ENCODE data around the gene CFAP299. TPM values are rescaled to one million over a fixed set of nuclear protein-coding genes. Genes with fewer than 3 reads are reported as not detected.

The CFAP299 gene
- total and polyA plus RNA-seq, 2 of the 13 experiments (the other 11 are each of a cell fraction or from before 2014, with no cell fraction given), result not detected

- in situ Hi-C loops (cut with HindIII; ENCODE audit: extremely low pct_ligation_motif_present, low pct_unique_long_range_greater_than_20kb), result no loop called here
- ChIA-PET CTCF (ENCODE audit: low intra/inter-chr PET ratio, low total read pairs) (no interaction called here), POLR2A (no interaction called here)
- H3K27ac ChIP-seq (ENCODE audit: extremely low read length, insufficient read depth, low read length), result no peak overlapping the region
- DNase-seq (ENCODE audit: low spot score) (no peak), ATAC-seq (no peak), FAIRE-seq (no peak)
- TF ChIP-seq TAF1 (CRISPR knock-in tag; IDR thresholded peaks at IDR 0.05) (no peak), ZNF235 (CRISPR knock-in tag; IDR thresholded peaks at IDR 0.05; ENCODE audit: borderline replicate concordance) (no peak)
- TF ChIP-seq, protein P1, sequence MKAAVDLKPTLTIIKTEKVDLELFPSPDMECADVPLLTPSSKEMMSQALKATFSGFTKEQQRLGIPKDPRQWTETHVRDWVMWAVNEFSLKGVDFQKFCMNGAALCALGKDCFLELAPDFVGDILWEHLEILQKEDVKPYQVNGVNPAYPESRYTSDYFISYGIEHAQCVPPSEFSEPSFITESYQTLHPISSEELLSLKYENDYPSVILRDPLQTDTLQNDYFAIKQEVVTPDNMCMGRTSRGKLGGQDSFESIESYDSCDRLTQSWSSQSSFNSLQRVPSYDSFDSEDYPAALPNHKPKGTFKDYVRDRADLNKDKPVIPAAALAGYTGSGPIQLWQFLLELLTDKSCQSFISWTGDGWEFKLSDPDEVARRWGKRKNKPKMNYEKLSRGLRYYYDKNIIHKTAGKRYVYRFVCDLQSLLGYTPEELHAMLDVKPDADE (CRISPR knock-in tag; IDR thresholded peaks at IDR 0.05), result no peak
- H3K9me3 ChIP-seq (ENCODE audit: low read length), result no peaks in the 10 kb centered on the region
- no peaks in the 10 kb centered on the region for H4K20me1 ChIP-seq (ENCODE audit: insufficient read depth, low read length)
- H3K4me1 ChIP-seq (ENCODE audit: insufficient read depth, low read length), result no peaks in the 10 kb centered on the region
- H3K9ac ChIP-seq (ENCODE audit: insufficient read depth, low read depth, low read length), result no peak overlapping the region
- no peak overlapping the region for H3K4me3 ChIP-seq (replicated peaks in 1 of 3; ENCODE audit: insufficient read depth in 1 of 3, low read depth in 2 of 3, low read length in 3 of 3)
- intact Hi-C loops (cut with micrococcal nuclease; ENCODE audit: unreplicated experiment), result loop anchor here (10.0 kb wide), 1 partner anchor 382 kb away; no protein-coding TSS in a partner anchor
- no peaks in the 10 kb centered on the region for H3K79me2 ChIP-seq (ENCODE audit: insufficient read depth, low read length)
- no peak overlapping the region for H3K4me2 ChIP-seq (ENCODE audit: low read depth, low read length)
- no TSS peak for BruUV-seq (replicated peaks)
- 0% methylated on average over 2 of the region's 2 CpGs for WGBS (ENCODE audit: low lambda C conversion rate)
- H3K36me3 ChIP-seq (replicated peaks in 1 of 2; ENCODE audit: control insufficient read depth in 1 of 2, insufficient read depth in 2 of 2, low read length in 2 of 2), result no peaks in the 10 kb centered on the region
- no peak overlapping the region for H2AFZ ChIP-seq (ENCODE audit: low read length)
- no peaks in the 10 kb centered on the region for H3K27me3 ChIP-seq (ENCODE audit: control insufficient read depth in 1 of 2, insufficient read depth in 2 of 2, low read length in 2 of 2)
Measured at GRCh38 chr4:80413086-80413485, 77.6 kb downstream of the CFAP299 start.

GRCh38 chr4:80417019-80417418 lies 81.5 kb downstream of the CFAP299 start:
- 0% methylated on average over 2 of the region's 2 CpGs for WGBS (ENCODE audit: low lambda C conversion rate)
- no peak for DNase-seq (ENCODE audit: low spot score)
- FAIRE-seq, result no peak
- H4K20me1 ChIP-seq (ENCODE audit: insufficient read depth, low read length), result no peaks in the 10 kb centered on the region
- POLR2A ChIA-PET, result no interaction called here
- H3K4me3 ChIP-seq (replicated peaks in 1 of 3; ENCODE audit: insufficient read depth in 1 of 3, low read depth in 2 of 3, low read length in 3 of 3), result no peak overlapping the region
- H3K79me2 ChIP-seq (ENCODE audit: insufficient read depth, low read length), result no peaks in the 10 kb centered on the region
- in situ Hi-C loops (cut with HindIII; ENCODE audit: extremely low pct_ligation_motif_present, low pct_unique_long_range_greater_than_20kb), result no loop called here
- H3K9ac ChIP-seq (ENCODE audit: insufficient read depth, low read depth, low read length), result no peak overlapping the region
- no peaks in the 10 kb centered on the region for H3K9me3 ChIP-seq (ENCODE audit: low read length)
- H3K27ac ChIP-seq (ENCODE audit: extremely low read length, insufficient read depth, low read length), result no peak overlapping the region
- ATAC-seq, result no peak
- no peaks in the 10 kb centered on the region for H3K36me3 ChIP-seq (replicated peaks in 1 of 2; ENCODE audit: control insufficient read depth in 1 of 2, insufficient read depth in 2 of 2, low read length in 2 of 2)
- no peak overlapping the region for H3K4me2 ChIP-seq (ENCODE audit: low read depth, low read length)
- intact Hi-C loops (cut with micrococcal nuclease; ENCODE audit: unreplicated experiment), result loop anchor here (10.0 kb wide), 1 partner anchor 378 kb away; no protein-coding TSS in a partner anchor
- no peak overlapping the region for H2AFZ ChIP-seq (ENCODE audit: low read length)
- no peaks in the 10 kb centered on the region for H3K27me3 ChIP-seq (ENCODE audit: control insufficient read depth in 1 of 2, insufficient read depth in 2 of 2, low read length in 2 of 2)
- H3K4me1 ChIP-seq (ENCODE audit: insufficient read depth, low read length), result no peaks in the 10 kb centered on the region
- BruUV-seq (replicated peaks), result no TSS peak
- CTCF ChIA-PET (ENCODE audit: low intra/inter-chr PET ratio, low total read pairs), result no interaction called here
- TF ChIP-seq HNRNPK (IDR thresholded peaks at IDR 0.05; ENCODE audit: low read depth, low read length, poor library complexity, severe bottlenecking), result no peak
- TF ChIP-seq, protein P2, sequence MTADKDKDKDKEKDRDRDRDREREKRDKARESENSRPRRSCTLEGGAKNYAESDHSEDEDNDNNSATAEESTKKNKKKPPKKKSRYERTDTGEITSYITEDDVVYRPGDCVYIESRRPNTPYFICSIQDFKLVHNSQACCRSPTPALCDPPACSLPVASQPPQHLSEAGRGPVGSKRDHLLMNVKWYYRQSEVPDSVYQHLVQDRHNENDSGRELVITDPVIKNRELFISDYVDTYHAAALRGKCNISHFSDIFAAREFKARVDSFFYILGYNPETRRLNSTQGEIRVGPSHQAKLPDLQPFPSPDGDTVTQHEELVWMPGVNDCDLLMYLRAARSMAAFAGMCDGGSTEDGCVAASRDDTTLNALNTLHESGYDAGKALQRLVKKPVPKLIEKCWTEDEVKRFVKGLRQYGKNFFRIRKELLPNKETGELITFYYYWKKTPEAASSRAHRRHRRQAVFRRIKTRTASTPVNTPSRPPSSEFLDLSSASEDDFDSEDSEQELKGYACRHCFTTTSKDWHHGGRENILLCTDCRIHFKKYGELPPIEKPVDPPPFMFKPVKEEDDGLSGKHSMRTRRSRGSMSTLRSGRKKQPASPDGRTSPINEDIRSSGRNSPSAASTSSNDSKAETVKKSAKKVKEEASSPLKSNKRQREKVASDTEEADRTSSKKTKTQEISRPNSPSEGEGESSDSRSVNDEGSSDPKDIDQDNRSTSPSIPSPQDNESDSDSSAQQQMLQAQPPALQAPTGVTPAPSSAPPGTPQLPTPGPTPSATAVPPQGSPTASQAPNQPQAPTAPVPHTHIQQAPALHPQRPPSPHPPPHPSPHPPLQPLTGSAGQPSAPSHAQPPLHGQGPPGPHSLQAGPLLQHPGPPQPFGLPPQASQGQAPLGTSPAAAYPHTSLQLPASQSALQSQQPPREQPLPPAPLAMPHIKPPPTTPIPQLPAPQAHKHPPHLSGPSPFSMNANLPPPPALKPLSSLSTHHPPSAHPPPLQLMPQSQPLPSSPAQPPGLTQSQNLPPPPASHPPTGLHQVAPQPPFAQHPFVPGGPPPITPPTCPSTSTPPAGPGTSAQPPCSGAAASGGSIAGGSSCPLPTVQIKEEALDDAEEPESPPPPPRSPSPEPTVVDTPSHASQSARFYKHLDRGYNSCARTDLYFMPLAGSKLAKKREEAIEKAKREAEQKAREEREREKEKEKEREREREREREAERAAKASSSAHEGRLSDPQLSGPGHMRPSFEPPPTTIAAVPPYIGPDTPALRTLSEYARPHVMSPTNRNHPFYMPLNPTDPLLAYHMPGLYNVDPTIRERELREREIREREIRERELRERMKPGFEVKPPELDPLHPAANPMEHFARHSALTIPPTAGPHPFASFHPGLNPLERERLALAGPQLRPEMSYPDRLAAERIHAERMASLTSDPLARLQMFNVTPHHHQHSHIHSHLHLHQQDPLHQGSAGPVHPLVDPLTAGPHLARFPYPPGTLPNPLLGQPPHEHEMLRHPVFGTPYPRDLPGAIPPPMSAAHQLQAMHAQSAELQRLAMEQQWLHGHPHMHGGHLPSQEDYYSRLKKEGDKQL (CRISPR knock-in tag; IDR thresholded peaks at IDR 0.05; ENCODE audit: low read depth), result no peak
- no peak for TF ChIP-seq ZNF614 (CRISPR knock-in tag; IDR thresholded peaks at IDR 0.05; ENCODE audit: borderline replicate concordance)
- no peak for TF ChIP-seq SP4 (CRISPR knock-in tag; IDR thresholded peaks at IDR 0.05)

All from HepG2 (cell line).